ENCODE measurements around the gene APEX1. TPM values are rescaled to one million over a fixed set of nuclear protein-coding genes. Genes with fewer than 3 reads are reported as not detected.
"Not testable (repeated sequence)": the region's sequence is repeated elsewhere in the genome, so short reads cannot be mapped to it uniquely, and the experiment has no call there.

Gene APEX1
- total RNA-seq, 1 experiment from 2014 or later: 176 TPM

DNA sequence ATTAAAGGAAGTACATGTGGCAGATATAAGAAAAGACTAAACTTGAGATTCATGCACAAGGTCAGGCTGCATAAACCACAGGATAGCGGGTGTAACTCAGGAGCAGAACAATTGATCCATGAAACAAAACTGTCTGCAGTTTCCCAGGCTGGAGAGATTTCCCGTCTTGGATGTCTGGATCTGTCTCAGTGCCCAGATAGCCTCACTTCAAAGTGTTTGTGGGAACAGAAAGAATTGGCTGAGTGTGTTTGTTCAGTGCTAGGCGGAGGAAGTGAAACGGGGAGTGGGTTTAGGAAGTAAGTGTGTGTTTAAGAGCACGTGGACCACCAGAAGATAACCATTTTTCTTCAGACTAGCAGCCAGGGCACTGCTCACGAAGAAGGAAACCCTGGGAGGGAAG, 48.9 kb downstream of the APEX1 start:
- Histone ChIP-seq H3K9me3 (no peaks in the 10 kb centered on the region), H3K4me3 (ENCODE audit: low read depth, low read length) (no peak overlapping the region), H3K36me3 (ENCODE audit: control insufficient read depth, insufficient read depth, low read length) (no peaks in the 10 kb centered on the region), H3K27me3 (replicated peaks; ENCODE audit: control insufficient read depth, insufficient read depth, low read length) (no peaks in the 10 kb centered on the region), H3K4me1 (peaks cover 5% of the 10 kb centered on the region; the same call in 1 of the 2 replicates)
- peaks cover 3% of the 10 kb centered on the region for H3K27me3 Mint-ChIP-seq (ENCODE audit: insufficient read depth, unreplicated experiment)
- no peaks in the 10 kb centered on the region for H3K36me3 Mint-ChIP-seq (ENCODE audit: insufficient read depth, unreplicated experiment)
- intact Hi-C loops (cut with micrococcal nuclease; ENCODE audit: unreplicated experiment): no loop called here
- peaks cover 14% of the 10 kb centered on the region for H3K4me1 Mint-ChIP-seq (ENCODE audit: low read depth, unreplicated experiment)
- H3K4me3 Mint-ChIP-seq (ENCODE audit: unreplicated experiment): no peak overlapping the region
- BruUV-seq (replicated peaks): no TSS peak
- TF ChIP-seq, protein P1, sequence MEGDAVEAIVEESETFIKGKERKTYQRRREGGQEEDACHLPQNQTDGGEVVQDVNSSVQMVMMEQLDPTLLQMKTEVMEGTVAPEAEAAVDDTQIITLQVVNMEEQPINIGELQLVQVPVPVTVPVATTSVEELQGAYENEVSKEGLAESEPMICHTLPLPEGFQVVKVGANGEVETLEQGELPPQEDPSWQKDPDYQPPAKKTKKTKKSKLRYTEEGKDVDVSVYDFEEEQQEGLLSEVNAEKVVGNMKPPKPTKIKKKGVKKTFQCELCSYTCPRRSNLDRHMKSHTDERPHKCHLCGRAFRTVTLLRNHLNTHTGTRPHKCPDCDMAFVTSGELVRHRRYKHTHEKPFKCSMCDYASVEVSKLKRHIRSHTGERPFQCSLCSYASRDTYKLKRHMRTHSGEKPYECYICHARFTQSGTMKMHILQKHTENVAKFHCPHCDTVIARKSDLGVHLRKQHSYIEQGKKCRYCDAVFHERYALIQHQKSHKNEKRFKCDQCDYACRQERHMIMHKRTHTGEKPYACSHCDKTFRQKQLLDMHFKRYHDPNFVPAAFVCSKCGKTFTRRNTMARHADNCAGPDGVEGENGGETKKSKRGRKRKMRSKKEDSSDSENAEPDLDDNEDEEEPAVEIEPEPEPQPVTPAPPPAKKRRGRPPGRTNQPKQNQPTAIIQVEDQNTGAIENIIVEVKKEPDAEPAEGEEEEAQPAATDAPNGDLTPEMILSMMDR (IDR thresholded peaks at IDR 0.05; ENCODE audit: insufficient read depth in 1 of 2, low read depth in 1 of 2, low read length in 1 of 2, severe bottlenecking in 1 of 2, unreplicated experiment in 1 of 2): no peak
- no peak for DNase-seq
- no peaks in the 10 kb centered on the region for H3K9me3 Mint-ChIP-seq (ENCODE audit: unreplicated experiment)
- ChIA-PET CTCF (no interaction called here), POLR2A (no interaction called here)
- H3K27ac Mint-ChIP-seq (ENCODE audit: unreplicated experiment): no peak overlapping the region

DNA sequence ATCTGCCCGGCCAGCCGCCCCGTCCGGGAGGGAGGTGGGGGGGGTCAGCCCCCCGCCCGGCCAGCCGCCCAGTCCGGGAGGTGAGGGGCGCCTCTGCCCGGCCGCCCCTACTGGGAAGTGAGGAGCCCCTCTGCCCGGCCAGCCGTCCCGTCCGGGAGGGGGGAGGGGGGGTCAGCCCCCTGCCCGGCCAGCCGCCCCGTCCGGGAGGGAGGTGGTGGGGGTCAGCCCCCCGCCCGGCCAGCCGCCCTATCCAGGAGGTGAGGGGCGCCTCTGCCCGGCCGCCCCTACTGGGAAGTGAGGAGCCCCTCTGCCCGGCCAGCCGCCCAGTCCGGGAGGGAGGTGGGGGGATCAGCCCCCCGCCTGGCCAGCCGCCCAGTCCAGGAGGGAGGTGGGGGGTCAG, 51.2 kb downstream of the APEX1 start:
- H3K4me1 ChIP-seq; H3K27me3 ChIP-seq (replicated peaks; ENCODE audit: control insufficient read depth, insufficient read depth, low read length); H3K36me3 ChIP-seq (ENCODE audit: control insufficient read depth, insufficient read depth, low read length); H3K4me3 ChIP-seq (ENCODE audit: low read depth, low read length); H3K27ac Mint-ChIP-seq (ENCODE audit: unreplicated experiment); H3K4me3 Mint-ChIP-seq (ENCODE audit: unreplicated experiment); BruUV-seq (replicated peaks); intact Hi-C loops (cut with micrococcal nuclease; ENCODE audit: unreplicated experiment); CTCF ChIA-PET; H3K9me3 ChIP-seq; POLR2A ChIA-PET; H3K36me3 Mint-ChIP-seq (ENCODE audit: insufficient read depth, unreplicated experiment); DNase-seq; H3K27me3 Mint-ChIP-seq (ENCODE audit: insufficient read depth, unreplicated experiment); H3K9me3 Mint-ChIP-seq (ENCODE audit: unreplicated experiment): not testable (repeated sequence)
- H3K4me1 Mint-ChIP-seq (ENCODE audit: low read depth, unreplicated experiment): peaks cover 11% of the 10 kb centered on the region

GRCh38 chr14:20506752-20507151, 51.7 kb downstream of the APEX1 start:
- H3K36me3 Mint-ChIP-seq (ENCODE audit: insufficient read depth, unreplicated experiment); H3K27me3 Mint-ChIP-seq (ENCODE audit: insufficient read depth, unreplicated experiment); H3K36me3 ChIP-seq (ENCODE audit: control insufficient read depth, insufficient read depth, low read length); H3K4me3 ChIP-seq (ENCODE audit: low read depth, low read length); CTCF ChIA-PET; H3K27me3 ChIP-seq (replicated peaks; ENCODE audit: control insufficient read depth, insufficient read depth, low read length); H3K4me3 Mint-ChIP-seq (ENCODE audit: unreplicated experiment); intact Hi-C loops (cut with micrococcal nuclease; ENCODE audit: unreplicated experiment); H3K9me3 Mint-ChIP-seq (ENCODE audit: unreplicated experiment); BruUV-seq (replicated peaks); POLR2A ChIA-PET; H3K27ac Mint-ChIP-seq (ENCODE audit: unreplicated experiment); DNase-seq; H3K9me3 ChIP-seq; H3K4me1 ChIP-seq: not testable (repeated sequence)
- H3K4me1 Mint-ChIP-seq (ENCODE audit: low read depth, unreplicated experiment): peaks cover 11% of the 10 kb centered on the region

Other genes with a start within 250 kb of the APEX1 start
- gene OR11H6, start 231.5 kb upstream of the APEX1 start, total RNA-seq (2022): not detected in 2 replicates
- gene OR11H7, start 226.2 kb upstream of the APEX1 start, total RNA-seq (2022): not detected in 2 replicates
- not detected in 2 replicates for gene OR11H4, start 215.9 kb upstream of the APEX1 start, total RNA-seq (2022)
- gene TTC5, start 149.3 kb upstream of the APEX1 start, total RNA-seq (2022): 20.6 and 27.2 TPM in 2 replicates
- 111 and 118 TPM in 2 replicates for gene CCNB1IP1, start 121.9 kb upstream of the APEX1 start, total RNA-seq (2022)
- 41.1 and 49.4 TPM in 2 replicates for gene PARP2, start 111.6 kb upstream of the APEX1 start, total RNA-seq (2022)
- gene TEP1, start 41.7 kb upstream of the APEX1 start, total RNA-seq (2022): 18.8 and 23.2 TPM in 2 replicates
- gene KLHL33, start 19.1 kb upstream of the APEX1 start, total RNA-seq (2022): not detected in 2 replicates
- gene OSGEP, start 414 bp upstream of the APEX1 start, total RNA-seq (2022): 63.1 and 64.3 TPM in 2 replicates
- 39.6 and 46.2 TPM in 2 replicates for gene PIP4P1, start 6.2 kb downstream of the APEX1 start, total RNA-seq (2022)
- 59.1 and 67.2 TPM in 2 replicates for gene PNP, start 14.2 kb downstream of the APEX1 start, total RNA-seq (2022)
- gene RNASE10, start 50.3 kb downstream of the APEX1 start, total RNA-seq (2022): 0.28 TPM in 1 of 2 replicates, not detected in the other
- not detected in 2 replicates for gene RNASE9, start 105.8 kb downstream of the APEX1 start, total RNA-seq (2022)
- not detected in 2 replicates for gene RNASE11, start 132.8 kb downstream of the APEX1 start, total RNA-seq (2022)
- not detected in 2 replicates for gene RNASE12, start 136.2 kb downstream of the APEX1 start, total RNA-seq (2022)
- gene OR6S1, start 186.5 kb downstream of the APEX1 start, total RNA-seq (2022): not detected in 2 replicates
- gene RNASE4, start 229.3 kb downstream of the APEX1 start, total RNA-seq (2022): 8.8 and 9.2 TPM in 2 replicates
- gene ANG, start 233.5 kb downstream of the APEX1 start, total RNA-seq (2022): 23.6 and 24.7 TPM in 2 replicates

All from Caco-2 (cell line).